SK-N-SH (cell line): ENCODE results near the gene GATC. TPM values are rescaled to one million over a fixed set of nuclear protein-coding genes. Genes with fewer than 3 reads are reported as not detected.

Source experiments
- CTCF ChIA-PET: fragments of 300-600, 350-600 bp; formaldehyde crosslinking; extraction: SDS; loops from one replicate; lab custom pipeline; 2021; lab: Yijun Ruan, JAX
- POLR2A ChIA-PET: fragments of 350-600 bp; sonication (Branson Sonifier 250); formaldehyde crosslinking; extraction: SDS; loops from one replicate; lab custom pipeline; 2020; ENCODE audit warnings: antibody characterized with exemption, inconsistent platforms; lab: Yijun Ruan, JAX
- DNase-seq: peaks from one replicate; pipeline ENCODE4 v3.0.0; 2012
- H2AFZ ChIP-seq: fragments of 200-600 bp; sonication (generic); 2 replicates; pipeline ENCODE4 v1.8.1; 2016; ENCODE audit warnings: antibody characterized with exemption, mild to moderate bottlenecking, low read depth
- H3F3A ChIP-seq: fragments of 200-600 bp; sonication (generic); replicated peaks from 2 replicates; pipeline ENCODE3; 2016; ENCODE audit warnings: antibody characterized with exemption, mild to moderate bottlenecking; ENCODE audit not compliant: insufficient read depth
- H3K27ac ChIP-seq, 2 experiments: fragments of 200-500 bp in 1 of 2; fragments of 200-600 bp in 1 of 2; sonication (Bioruptor generic) in 1 of 2; sonication (generic), shearing (Covaris generic) in 1 of 2; 2 replicates each; pipeline versions ENCODE4 v1.5.1 to v1.6.1; 2014 to 2016; ENCODE audit warnings: low read depth in 2 of 2, inconsistent platforms in 1 of 2, low read length in 1 of 2, mild to moderate bottlenecking in 1 of 2, mixed read lengths in 1 of 2
- H3K27me3 ChIP-seq: fragments of 200-600 bp; sonication (generic), shearing (Covaris generic); 2 replicates; pipeline ENCODE4 v1.6.1; 2016; ENCODE audit warnings: mixed run types; ENCODE audit not compliant: insufficient read depth
- H3K36me3 ChIP-seq, 2 experiments: fragments of 200-500 bp in 1 of 2; fragments of 200-600 bp in 1 of 2; sonication (Bioruptor generic) in 1 of 2; sonication (generic) in 1 of 2; replicated peaks in 1 of 2; 2 replicates each; pipeline versions ENCODE3 to v1.5.1; 2014 to 2016; ENCODE audit warnings: low read length in 1 of 2, mild to moderate bottlenecking in 1 of 2; ENCODE audit not compliant: insufficient read depth in 2 of 2, control insufficient read depth in 1 of 2
- H3K4me1 ChIP-seq, 2 experiments: fragments of 200-500 bp in 1 of 2; fragments of 200-600 bp in 1 of 2; sonication (Bioruptor generic) in 1 of 2; sonication (generic), shearing (Covaris generic) in 1 of 2; 2 replicates each; pipeline versions ENCODE4 v1.5.1 to v1.6.1; 2014 to 2016; ENCODE audit warnings: low read depth in 1 of 2, low read length in 1 of 2, mixed run types in 1 of 2; ENCODE audit not compliant: insufficient read depth in 2 of 2, control insufficient read depth in 1 of 2
- H3K4me2 ChIP-seq: fragments of 200-600 bp; sonication (generic), shearing (Covaris generic); 2 replicates; pipeline ENCODE4 v1.6.1; 2017; ENCODE audit warnings: mixed run types
- H3K4me3 ChIP-seq, 2 experiments: fragments of 200-500 bp in 1 of 2; fragments of 200-600 bp in 1 of 2; sonication (Bioruptor generic) in 1 of 2; sonication (generic), shearing (Covaris generic) in 1 of 2; 2 replicates each; pipeline versions ENCODE4 v1.5.1 to v1.8.1; 2014 to 2016; ENCODE audit warnings: low read depth in 2 of 2, inconsistent platforms in 1 of 2, low read length in 1 of 2, mild to moderate bottlenecking in 1 of 2, mixed read lengths in 1 of 2, moderate library complexity in 1 of 2
- H3K79me2 ChIP-seq: fragments of 200-600 bp; sonication (generic); 2 replicates; pipeline ENCODE4 v1.8.1; 2017; ENCODE audit warnings: mild to moderate bottlenecking; ENCODE audit not compliant: insufficient read depth
- H3K9ac ChIP-seq: fragments of 200-600 bp; sonication (generic); 2 replicates; pipeline ENCODE4 v1.6.1; 2017; ENCODE audit warnings: mixed run types
- H3K9me2 ChIP-seq: fragments of 200-600 bp; sonication (generic); 2 replicates; pipeline ENCODE4 v1.6.1; 2017; ENCODE audit warnings: mixed run types
- H3K9me3 ChIP-seq: fragments of 200-600 bp; sonication (generic); 2 replicates; pipeline ENCODE4 v1.6.1; 2017; ENCODE audit warnings: mixed run types, mild to moderate bottlenecking, moderate library complexity
- H4K20me1 ChIP-seq: fragments of 200-600 bp; sonication (generic); 2 replicates; pipeline ENCODE4 v1.6.1; 2017; ENCODE audit warnings: mild to moderate bottlenecking, mixed run types; ENCODE audit not compliant: insufficient read depth
- CHD2 ChIP-seq: fragments of 150-350 bp; IDR thresholded peaks from 2 replicates; pipeline ENCODE4 v1.6.1; 2018; ENCODE audit warnings: low read length; ENCODE audit not compliant: partially characterized antibody
- ELF1 ChIP-seq: IDR thresholded peaks from 2 replicates; pipeline ENCODE4 v1.4.0; 2012
- EP300 ChIP-seq, 2 experiments: IDR thresholded peaks; 2 replicates each; pipeline versions ENCODE4 v1.4.0 to v1.6.1; 2012; ENCODE audit warnings: borderline replicate concordance in 1 of 2, low read depth in 1 of 2, low read length in 1 of 2
- FOXM1 ChIP-seq: IDR thresholded peaks from 2 replicates; pipeline ENCODE4 v1.4.0; 2012; ENCODE audit warnings: low read depth, mild to moderate bottlenecking
- GATA2 ChIP-seq: sonication (generic); formaldehyde crosslinking; IDR thresholded peaks from 2 replicates; pipeline ENCODE4 v1.5.0; 2020; ENCODE audit warnings: mild to moderate bottlenecking, missing genetic modification reagents
- IRF3 ChIP-seq: fragments of 150-350 bp; IDR thresholded peaks from 2 replicates; pipeline ENCODE4 v1.6.1; 2016; ENCODE audit warnings: mild to moderate bottlenecking, low read depth, low read length
- MXI1 ChIP-seq: IDR thresholded peaks from 2 replicates; pipeline ENCODE4 v1.6.1; 2012; ENCODE audit warnings: mild to moderate bottlenecking, low read depth, low read length, improper control_type of control experiment
- PBX3 ChIP-seq: IDR thresholded peaks from 2 replicates; pipeline ENCODE4; 2012
- RAD21 ChIP-seq: IDR thresholded peaks from 2 replicates; pipeline ENCODE4 v1.6.1; 2012; ENCODE audit warnings: mild to moderate bottlenecking, low read length
- REST ChIP-seq: IDR thresholded peaks from 2 replicates; pipeline ENCODE4 v1.6.1; 2012; ENCODE audit warnings: mild to moderate bottlenecking, low read depth, low read length, moderate library complexity
- RFX5 ChIP-seq: IDR thresholded peaks from 2 replicates; pipeline ENCODE4 v1.6.1; 2012; ENCODE audit warnings: mild to moderate bottlenecking, improper control_type of control experiment, low read length
- TCF12 ChIP-seq: IDR thresholded peaks from 2 replicates; pipeline ENCODE4 v1.4.0; 2012
- YY1 ChIP-seq: IDR thresholded peaks from 2 replicates; pipeline ENCODE4 v1.4.0; 2012; ENCODE audit warnings: low read depth, mild to moderate bottlenecking
- ZBTB33 ChIP-seq: IDR thresholded peaks from 2 replicates; pipeline ENCODE4 v1.4.0; 2012; ENCODE audit warnings: low read depth, borderline replicate concordance
- WGBS: methylation state at CpG from one replicate; pipeline ENCODE4 v1.1.6; 2017; ENCODE audit warnings: low lambda C conversion rate; 5-methylcytosine and 5-hydroxymethylcytosine counted together
- polyA plus RNA-seq, 3 experiments: library from polyadenylated mRNA; depleted of rRNA; stranded (reverse); fragments of >200 nt; gene quantifications; 2 replicates each; pipeline ENCODE4 v1.2.3, GENCODE V29; 2012
- TF ChIP-seq, protein P1 (sequence below): fragments of 150-350 bp; IDR thresholded peaks from 2 replicates; pipeline ENCODE4 v1.6.1; 2017; ENCODE audit warnings: antibody characterized with exemption, low read length, low read depth, borderline replicate concordance
- TF ChIP-seq, protein P2 (sequence below): fragments of 200-600 bp; sonication (generic); IDR thresholded peaks from 2 replicates; pipeline ENCODE4 v1.6.1; 2017; ENCODE audit warnings: antibody characterized with exemption, mild to moderate bottlenecking, moderate library complexity

GATC gene
- polyA plus RNA-seq, 1 of the 3 experiments (the other 2 are of a cell fraction) = 10.6 TPM

DNA sequence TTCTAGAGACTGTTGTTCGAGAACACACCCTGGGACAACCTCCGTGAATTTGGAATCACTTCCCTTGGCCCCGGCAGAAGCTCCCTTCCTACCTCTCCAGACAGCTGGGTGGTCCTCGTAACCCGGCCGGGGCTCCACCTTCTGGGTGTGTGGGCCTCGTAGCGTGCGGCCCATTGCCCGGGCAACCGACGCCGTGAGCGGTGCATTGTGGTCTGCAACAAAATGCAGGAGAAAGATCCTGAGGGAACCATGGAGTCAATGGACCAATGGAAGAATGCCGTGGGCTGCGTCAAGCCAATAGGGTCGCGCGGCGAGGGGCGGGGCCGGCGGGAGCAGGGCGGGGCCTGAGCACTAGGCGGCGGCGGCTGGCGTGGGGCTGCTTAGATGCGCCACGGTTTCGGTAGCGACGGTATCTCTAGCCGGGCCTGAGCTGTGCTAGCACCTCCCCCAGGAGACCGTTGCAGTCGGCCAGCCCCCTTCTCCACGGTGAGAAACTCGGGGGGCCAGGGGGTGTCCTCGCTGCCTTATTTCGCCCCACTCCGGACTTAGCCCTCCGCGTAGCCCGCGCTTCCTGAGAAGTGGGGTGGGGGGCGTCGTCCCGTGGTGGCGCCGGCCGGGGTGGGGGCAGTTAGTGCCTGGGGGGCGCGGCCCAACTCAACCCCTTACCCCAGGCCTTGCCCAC is 49.6 kb downstream of the GATC start, which contains the start of gene DYNLL1 (continued):
- TF ChIP-seq YY1 (0 out of 2 replicates have a peak, but pooled peaks have one; percentile 16), ZBTB33 (no peak), REST (peak; percentile 85), RAD21 (no peak), FOXM1 (peak; percentile 100), CHD2 (peak; percentile 69)

- peak overlapping the region; percentile 81 for H3K4me2 ChIP-seq
- peaks cover 25% of the 10 kb centered on the region for H4K20me1 ChIP-seq
- peaks cover 23 to 29% of the 10 kb centered on the region in 2 experiments for H3K36me3 ChIP-seq
- peak overlapping the region; percentile 63 to 88; a peak in 3 of 4 replicates for H3K27ac ChIP-seq
- ChIA-PET CTCF (interaction anchor here (0.6 to 3.5 kb wide), 9 partner anchors 11 to 147 kb away, joined by 3 to 18 read pairs (median 4); partner anchors contain the start of gene SRSF9), POLR2A (interaction anchor here (0.7 to 2.8 kb wide), 13 partner anchors 9 to 84 kb away, joined by 3 to 12 read pairs (median 4); partner anchors contain the start of genes COX6A1, POP5 and SRSF9)
- under 1% methylated on average over 40 of the region's 47 CpGs for WGBS
- H3K79me2 ChIP-seq = peaks cover 50% of the 10 kb centered on the region
- H3K9me2 ChIP-seq = no peaks in the 10 kb centered on the region
- H3K4me1 ChIP-seq = peaks cover 0 to 11% of the 10 kb centered on the region in 2 experiments; a peak in 2 of 4 replicates
- DNase-seq = peak; percentile 81
- H3F3A ChIP-seq = peaks cover 25% of the 10 kb centered on the region
- no peaks in the 10 kb centered on the region for H3K9me3 ChIP-seq
- H3K9ac ChIP-seq = peak overlapping the region; percentile 81
- peak overlapping the region; percentile 83 to 89 for H3K4me3 ChIP-seq
- H3K27me3 ChIP-seq = no peaks in the 10 kb centered on the region
- H2AFZ ChIP-seq = peak overlapping the region; percentile 59; the same call in 1 of the 2 replicates
- TF ChIP-seq IRF3 (no peak), MXI1 (peak; percentile 35; the same call in 1 of the 2 replicates), TCF12 (no peak), RFX5 (no peak), ELF1 (no peak), PBX3 (no peak), GATA2 (peak; percentile 48), EP300 (IDR thresholded peaks at IDR 0.05; ENCODE audit: borderline replicate concordance in 1 of 2, low read depth in 1 of 2, low read length in 1 of 2) (0 out of 4 replicates have a peak, but pooled peaks of 1 of the 2 experiments have one; percentile 15)
- TF ChIP-seq, protein P1, sequence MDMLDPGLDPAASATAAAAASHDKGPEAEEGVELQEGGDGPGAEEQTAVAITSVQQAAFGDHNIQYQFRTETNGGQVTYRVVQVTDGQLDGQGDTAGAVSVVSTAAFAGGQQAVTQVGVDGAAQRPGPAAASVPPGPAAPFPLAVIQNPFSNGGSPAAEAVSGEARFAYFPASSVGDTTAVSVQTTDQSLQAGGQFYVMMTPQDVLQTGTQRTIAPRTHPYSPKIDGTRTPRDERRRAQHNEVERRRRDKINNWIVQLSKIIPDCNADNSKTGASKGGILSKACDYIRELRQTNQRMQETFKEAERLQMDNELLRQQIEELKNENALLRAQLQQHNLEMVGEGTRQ = no peak
- TF ChIP-seq, protein P2, sequence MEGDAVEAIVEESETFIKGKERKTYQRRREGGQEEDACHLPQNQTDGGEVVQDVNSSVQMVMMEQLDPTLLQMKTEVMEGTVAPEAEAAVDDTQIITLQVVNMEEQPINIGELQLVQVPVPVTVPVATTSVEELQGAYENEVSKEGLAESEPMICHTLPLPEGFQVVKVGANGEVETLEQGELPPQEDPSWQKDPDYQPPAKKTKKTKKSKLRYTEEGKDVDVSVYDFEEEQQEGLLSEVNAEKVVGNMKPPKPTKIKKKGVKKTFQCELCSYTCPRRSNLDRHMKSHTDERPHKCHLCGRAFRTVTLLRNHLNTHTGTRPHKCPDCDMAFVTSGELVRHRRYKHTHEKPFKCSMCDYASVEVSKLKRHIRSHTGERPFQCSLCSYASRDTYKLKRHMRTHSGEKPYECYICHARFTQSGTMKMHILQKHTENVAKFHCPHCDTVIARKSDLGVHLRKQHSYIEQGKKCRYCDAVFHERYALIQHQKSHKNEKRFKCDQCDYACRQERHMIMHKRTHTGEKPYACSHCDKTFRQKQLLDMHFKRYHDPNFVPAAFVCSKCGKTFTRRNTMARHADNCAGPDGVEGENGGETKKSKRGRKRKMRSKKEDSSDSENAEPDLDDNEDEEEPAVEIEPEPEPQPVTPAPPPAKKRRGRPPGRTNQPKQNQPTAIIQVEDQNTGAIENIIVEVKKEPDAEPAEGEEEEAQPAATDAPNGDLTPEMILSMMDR = peak; percentile 27; the same call in 1 of the 2 replicates
Observed at GRCh38 chr12:120496413-120497340, 50.4 kb downstream of the GATC start.
